Measurements from ENCODE around the gene DLK2. TPM values are rescaled to one million over a fixed set of nuclear protein-coding genes. Genes with fewer than 3 reads are reported as not detected.
A peak's percentile ranks its signal among the peaks of the same experiment; 100 is the strongest.

Gene DLK2, protein sequence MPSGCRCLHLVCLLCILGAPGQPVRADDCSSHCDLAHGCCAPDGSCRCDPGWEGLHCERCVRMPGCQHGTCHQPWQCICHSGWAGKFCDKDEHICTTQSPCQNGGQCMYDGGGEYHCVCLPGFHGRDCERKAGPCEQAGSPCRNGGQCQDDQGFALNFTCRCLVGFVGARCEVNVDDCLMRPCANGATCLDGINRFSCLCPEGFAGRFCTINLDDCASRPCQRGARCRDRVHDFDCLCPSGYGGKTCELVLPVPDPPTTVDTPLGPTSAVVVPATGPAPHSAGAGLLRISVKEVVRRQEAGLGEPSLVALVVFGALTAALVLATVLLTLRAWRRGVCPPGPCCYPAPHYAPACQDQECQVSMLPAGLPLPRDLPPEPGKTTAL
- 0.74 and 1.2 TPM in 2 replicates for total RNA-seq (2016; rRNA removed; fragmentation: Illumina TruSeq; extraction: Trizol)
- 0.62 and 0.81 TPM in 2 replicates for total RNA-seq (2016; cell fraction: cytosol; rRNA removed; fragmentation: Illumina TruSeq; extraction: Trizol; ENCODE audit: low read depth)
- total RNA-seq (2016; cell fraction: insoluble cytoplasmic fraction; rRNA removed; fragmentation: Illumina TruSeq; extraction: Trizol), result 1.1 and 1.4 TPM in 2 replicates
- total RNA-seq (2016; cell fraction: membrane; rRNA removed; fragmentation: Illumina TruSeq; extraction: Trizol), result 0.71 and 1.7 TPM in 2 replicates
- total RNA-seq (2016; cell fraction: nucleus; rRNA removed; fragmentation: Illumina TruSeq; extraction: Trizol), result 0.81 TPM in 2 replicates
- polyA plus RNA-seq (2011; rRNA removed), result 3.8 and 5.9 TPM in 2 replicates
- 5.4 and 6.3 TPM in 2 replicates for polyA plus RNA-seq (2011; cell fraction: cytosol; rRNA removed)
- 5.7 and 8.0 TPM in 2 replicates for polyA plus RNA-seq (2011; cell fraction: nucleus; rRNA removed)
- 3.9 and 4.0 TPM in 2 replicates for polyA plus RNA-seq (2012)
- polyA plus RNA-seq (2016; cell fraction: cytosol; fragmentation: Illumina TruSeq; extraction: Trizol; ENCODE audit: low read depth), result 1.2 TPM in 2 replicates
- polyA plus RNA-seq (2016; cell fraction: insoluble cytoplasmic fraction; fragmentation: Illumina TruSeq; extraction: Trizol; ENCODE audit: low read depth), result 0.61 and 0.65 TPM in 2 replicates
- polyA plus RNA-seq (2016; cell fraction: membrane; fragmentation: Illumina TruSeq; extraction: Trizol; ENCODE audit: low read depth), result 1.1 and 2.0 TPM in 2 replicates
- polyA plus RNA-seq (2016; cell fraction: nucleus; fragmentation: Illumina TruSeq; extraction: Trizol; ENCODE audit: insufficient read depth, low read depth), result 1.5 and 2.0 TPM in 2 replicates
- 2.9 and 10.0 TPM in 2 replicates for polyA minus RNA-seq (2011; rRNA and poly(A)+ RNA removed; ENCODE audit: low replicate concordance)
- 2.9 and 3.3 TPM in 2 replicates for polyA minus RNA-seq (2011; cell fraction: cytosol; rRNA and poly(A)+ RNA removed)
- 1.7 TPM in 2 replicates for polyA minus RNA-seq (2011; cell fraction: nucleus; rRNA and poly(A)+ RNA removed)
- percentile 33 among the genes with signal in this experiment for Bru-seq, nascent RNA
- percentile 38 among the genes with signal in this experiment for BruChase-seq, experiment 1, labeled RNA remaining after a 6-hour chase
- percentile 37 among the genes with signal in this experiment for BruChase-seq, experiment 2, labeled RNA remaining after a 2-hour chase
- long read RNA-seq, experiment 1, transcript DLK2-203 (6 exons, 1,590 nt), result major isoform, 5 of 9 reads
- long read RNA-seq, experiment 1, partial matches to known transcripts, result 2 of 9 reads
- long read RNA-seq, experiment 1, other reads (novel, unspliced or antisense), result 2 of 9 reads
- long read RNA-seq, experiment 2, transcript DLK2-203 (6 exons, 1,590 nt), result major isoform, 9 of 13 reads
- long read RNA-seq, experiment 2, partial matches to known transcripts, result 1 of 13 reads
- long read RNA-seq, experiment 2, other reads (novel, unspliced or antisense), result 3 of 13 reads

DNA sequence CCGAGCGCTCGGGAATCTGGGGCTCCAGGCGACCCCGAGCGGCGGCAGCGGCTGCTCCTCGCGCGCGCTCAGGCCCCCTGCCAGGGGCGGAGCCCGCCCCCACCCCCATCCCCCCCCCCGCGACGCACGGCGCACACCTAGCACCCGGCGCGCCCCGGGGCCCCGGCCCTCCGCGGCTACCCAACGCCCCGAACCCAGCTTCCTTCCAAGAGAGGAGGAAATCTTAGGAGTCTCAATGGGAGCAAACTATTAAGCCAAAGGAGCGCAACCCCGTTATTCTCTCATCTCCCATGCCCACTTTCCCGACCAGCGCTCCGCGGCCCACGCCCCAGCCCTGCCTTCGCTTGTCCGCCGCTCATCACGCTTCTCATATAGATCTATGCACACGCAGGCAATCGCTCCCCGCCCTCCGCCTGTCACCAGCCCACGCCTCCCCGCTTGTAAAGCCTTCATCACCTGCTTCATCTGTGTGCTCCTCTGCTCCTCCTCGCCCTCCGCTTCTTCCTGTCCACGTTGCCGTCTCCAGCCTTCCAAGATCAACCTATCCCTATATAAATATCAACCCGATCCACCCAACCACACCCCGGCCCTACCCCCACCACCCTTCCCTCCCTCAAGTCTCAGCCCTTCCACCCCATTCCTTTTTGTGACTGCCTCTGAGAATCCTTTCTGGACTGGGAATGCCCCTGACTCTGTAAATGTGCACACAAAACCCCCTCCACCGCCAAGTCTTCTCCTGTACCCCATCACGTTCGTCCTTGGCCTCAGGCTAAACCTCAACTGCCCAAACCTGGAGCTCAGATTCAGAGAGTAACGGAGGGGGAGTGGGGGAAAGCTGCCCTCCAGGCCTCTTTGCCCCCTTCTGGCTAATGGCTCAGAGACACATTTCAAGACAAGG is at the start of gene DLK2:
Gene DLK2 (minus strand): TSS at position 18 of the 898 bp plus-strand sequence. CDS start 723 bp downstream, outside the sequence.
- H3K9ac ChIP-seq (ENCODE audit: insufficient read depth, low read depth, low read length), result peak within 1 kb of the TSS; percentile 32; the same call in 1 of the 2 replicates
- TF ChIP-seq ZNF839 (CRISPR knock-in tag; IDR thresholded peaks at IDR 0.05; ENCODE audit: borderline replicate concordance), result 0 out of 2 replicates have a peak, but pooled peaks have one; percentile 42
- no peak for TF ChIP-seq GPN1 (CRISPR knock-in tag; IDR thresholded peaks at IDR 0.05; ENCODE audit: borderline replicate concordance)
- 0 out of 2 replicates have a peak, but pooled peaks have one; percentile 6 for TF ChIP-seq PATZ1 (CRISPR knock-in tag; IDR thresholded peaks at IDR 0.05)
- TF ChIP-seq MED1 (CRISPR knock-in tag; IDR thresholded peaks at IDR 0.05), result 0 out of 2 replicates have a peak, but pooled peaks have one; percentile 22
- TF ChIP-seq EZH2 (conservative IDR thresholded peaks at IDR 0.05; ENCODE audit: low read depth, low read length), result 0 out of 2 replicates have a peak, but pooled peaks have one; percentile 15
- 0 out of 2 replicates have a peak, but pooled peaks have one; percentile 31 for TF ChIP-seq ONECUT2 (CRISPR knock-in tag; IDR thresholded peaks at IDR 0.05)
- TF ChIP-seq U2AF2 (IDR thresholded peaks at IDR 0.05; ENCODE audit: low read depth, low read length), result no peak
- TF ChIP-seq ARHGAP35 (CRISPR knock-in tag; IDR thresholded peaks at IDR 0.05; ENCODE audit: borderline replicate concordance), result no peak
- TF ChIP-seq CERS6 (CRISPR knock-in tag; IDR thresholded peaks at IDR 0.05), result no peak
- no peak for TF ChIP-seq ZNF274 (CRISPR knock-in tag; IDR thresholded peaks at IDR 0.05)

More for the DNA sequence above, at the start of gene DLK2:
- ChIA-PET CTCF (ENCODE audit: low intra/inter-chr PET ratio, low total read pairs) (interaction anchor here (4.0 to 4.7 kb wide), 2 partner anchors 40 to 51 kb away, joined by 39 to 53 read pairs; no protein-coding TSS in a partner anchor), POLR2A (interaction anchor here (0.8 to 4.7 kb wide), 12 partner anchors 10 to 54 kb away, joined by 3 to 38 read pairs (median 5); partner anchors contain the start of genes ABCC10, LRRC73 and TJAP1)
- Histone ChIP-seq H3K27me3 (ENCODE audit: control insufficient read depth in 1 of 2, insufficient read depth in 2 of 2, low read length in 2 of 2) (peaks cover 0 to 5% of the 10 kb centered on the region in 2 experiments; a peak in 3 of 5 replicates), H3K4me3 (replicated peaks in 1 of 3; ENCODE audit: insufficient read depth in 1 of 3, low read depth in 2 of 3, low read length in 3 of 3) (peak within 1 kb of the TSS; percentile 58 to 81 (median 66)), H3K4me1 (ENCODE audit: insufficient read depth, low read length) (peaks cover 26% of the 10 kb centered on the region), H3K9me3 (ENCODE audit: low read length) (no peaks in the 10 kb centered on the region), H3K4me2 (ENCODE audit: low read depth, low read length) (peak within 1 kb of the TSS; percentile 100), H3K79me2 (ENCODE audit: insufficient read depth, low read length) (no peaks in the 10 kb centered on the region), H2AFZ (ENCODE audit: low read length) (peak within 1 kb of the TSS; percentile 45), H4K20me1 (ENCODE audit: insufficient read depth, low read length) (no peaks in the 10 kb centered on the region), H3K27ac (ENCODE audit: extremely low read length, insufficient read depth, low read length) (no peak within 1 kb of the TSS), H3K36me3 (replicated peaks in 1 of 2; ENCODE audit: control insufficient read depth in 1 of 2, insufficient read depth in 2 of 2, low read length in 2 of 2) (peaks cover 3 to 5% of the 10 kb centered on the region in 2 experiments; a peak in 3 of 5 replicates)
- 1% methylated on average over 27 of the region's 55 CpGs for WGBS (ENCODE audit: low lambda C conversion rate)
- ATAC-seq (peak; percentile 50), FAIRE-seq (no peak), DNase-seq (ENCODE audit: low spot score) (no peak)
- in situ Hi-C loops (cut with HindIII; ENCODE audit: extremely low pct_ligation_motif_present, low pct_unique_long_range_greater_than_20kb), result loop anchor here (5.0 kb wide), 1 partner anchor 37 kb away; no protein-coding TSS in a partner anchor
- no TSS peak for BruUV-seq (replicated peaks)
- intact Hi-C loops (cut with micrococcal nuclease; ENCODE audit: unreplicated experiment), result no loop called here
